Ascending aorta (tissue), 2 donors: ENCODE measurements around the gene DUSP7. TPM values are rescaled to one million over a fixed set of nuclear protein-coding genes. Genes with fewer than 3 reads are reported as not detected.

Source experiments
- DNase-seq, 2 donors: peaks; one replicate each; pipeline ENCODE4 v3.0.0-alpha.2; 2019; ENCODE audit warnings: low spot score in 2 of 2
- H3K27ac ChIP-seq, 2 donors: fragments of 200-600 bp; sonication (generic); one replicate each; pipeline ENCODE4 v1.5.1; 2016 to 2017; ENCODE audit warnings: mild to moderate bottlenecking in 1 of 2
- H3K27me3 ChIP-seq: fragments of 200-600 bp; sonication (generic); one replicate; pipeline ENCODE4 v1.5.1; 2017
- H3K36me3 ChIP-seq, 2 donors: fragments of 200-600 bp; sonication (generic); one replicate each; pipeline ENCODE4 v1.5.1; 2016
- H3K4me1 ChIP-seq, 2 donors: fragments of 200-600 bp; sonication (generic); one replicate each; pipeline ENCODE4 v1.5.1; 2016 to 2017; ENCODE audit warnings: mild to moderate bottlenecking in 1 of 2
- H3K4me3 ChIP-seq, 2 donors: fragments of 200-600 bp; sonication (generic); one replicate each; pipeline ENCODE4 v1.5.1; 2016 to 2017; ENCODE audit warnings: mild to moderate bottlenecking in 1 of 2
- H3K9me3 ChIP-seq, 2 donors: fragments of 200-600 bp; sonication (generic); one replicate each; pipeline ENCODE4 v1.5.1; 2016
- intact Hi-C: fragments of 100-400 bp; cut with DNase I; formaldehyde crosslinking; loops from one replicate; pipeline ENCODE4 v1.15.1; 2023
- total RNA-seq: library from RNA; depleted of rRNA; stranded (reverse); fragments of >200 nt; gene quantifications from one replicate; pipeline ENCODE4 v1.1.0, GENCODE V29; 2016
- TF ChIP-seq, protein P1 (sequence below), 3 experiments: fragments of 200-600 bp in 2 of 3; fragments of 450-650 bp in 1 of 3; sonication (generic) in 2 of 3; IDR thresholded peaks; one replicate each; pipeline ENCODE4 v1.5.1; 2016 to 2019; ENCODE audit warnings: antibody characterized with exemption in 3 of 3, mild to moderate bottlenecking in 1 of 3, moderate library complexity in 1 of 3

DUSP7 gene
- total RNA-seq, 1 donor from 2014 or later: 76.5 TPM

DNA sequence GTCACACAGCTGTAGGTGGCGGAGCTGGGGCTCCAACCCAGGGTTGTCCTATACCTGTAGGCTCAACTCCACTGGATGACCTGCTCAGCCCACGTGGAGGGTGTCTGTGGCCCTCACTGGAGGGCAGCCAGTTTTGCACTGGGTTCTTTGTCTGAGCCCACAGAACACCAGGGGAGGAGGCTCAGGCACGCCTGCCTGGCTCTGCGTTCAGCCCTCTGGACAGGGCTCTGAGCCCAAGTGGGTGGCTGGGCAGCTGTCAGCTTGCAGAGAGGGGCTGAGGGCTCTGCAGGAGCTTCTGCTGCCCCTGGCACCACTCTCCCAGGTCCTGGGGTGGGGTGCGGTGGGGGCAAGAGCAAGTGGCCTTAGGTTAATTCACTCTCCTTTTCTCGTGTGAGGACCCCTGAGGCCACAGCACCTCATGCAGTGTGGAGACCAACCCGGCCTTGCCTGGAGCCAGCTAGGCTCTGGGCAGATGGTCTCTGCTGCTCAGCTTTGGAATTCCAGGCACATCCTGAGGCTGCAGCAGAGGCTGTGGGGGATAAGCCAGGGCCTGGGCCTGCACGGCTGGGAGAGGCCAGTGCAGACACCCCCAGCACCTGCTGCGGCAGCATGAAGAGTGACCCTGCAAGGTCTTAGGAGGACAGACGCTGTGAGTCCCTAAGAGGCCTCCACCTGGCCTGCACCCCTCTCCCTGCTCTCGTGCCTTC, 23.5 kb downstream of the DUSP7 start:
- intact Hi-C loops: no loop called here
- no peak for DNase-seq
- TF ChIP-seq, protein P1, sequence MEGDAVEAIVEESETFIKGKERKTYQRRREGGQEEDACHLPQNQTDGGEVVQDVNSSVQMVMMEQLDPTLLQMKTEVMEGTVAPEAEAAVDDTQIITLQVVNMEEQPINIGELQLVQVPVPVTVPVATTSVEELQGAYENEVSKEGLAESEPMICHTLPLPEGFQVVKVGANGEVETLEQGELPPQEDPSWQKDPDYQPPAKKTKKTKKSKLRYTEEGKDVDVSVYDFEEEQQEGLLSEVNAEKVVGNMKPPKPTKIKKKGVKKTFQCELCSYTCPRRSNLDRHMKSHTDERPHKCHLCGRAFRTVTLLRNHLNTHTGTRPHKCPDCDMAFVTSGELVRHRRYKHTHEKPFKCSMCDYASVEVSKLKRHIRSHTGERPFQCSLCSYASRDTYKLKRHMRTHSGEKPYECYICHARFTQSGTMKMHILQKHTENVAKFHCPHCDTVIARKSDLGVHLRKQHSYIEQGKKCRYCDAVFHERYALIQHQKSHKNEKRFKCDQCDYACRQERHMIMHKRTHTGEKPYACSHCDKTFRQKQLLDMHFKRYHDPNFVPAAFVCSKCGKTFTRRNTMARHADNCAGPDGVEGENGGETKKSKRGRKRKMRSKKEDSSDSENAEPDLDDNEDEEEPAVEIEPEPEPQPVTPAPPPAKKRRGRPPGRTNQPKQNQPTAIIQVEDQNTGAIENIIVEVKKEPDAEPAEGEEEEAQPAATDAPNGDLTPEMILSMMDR (IDR thresholded peaks at IDR 0.05): no peak

DNA sequence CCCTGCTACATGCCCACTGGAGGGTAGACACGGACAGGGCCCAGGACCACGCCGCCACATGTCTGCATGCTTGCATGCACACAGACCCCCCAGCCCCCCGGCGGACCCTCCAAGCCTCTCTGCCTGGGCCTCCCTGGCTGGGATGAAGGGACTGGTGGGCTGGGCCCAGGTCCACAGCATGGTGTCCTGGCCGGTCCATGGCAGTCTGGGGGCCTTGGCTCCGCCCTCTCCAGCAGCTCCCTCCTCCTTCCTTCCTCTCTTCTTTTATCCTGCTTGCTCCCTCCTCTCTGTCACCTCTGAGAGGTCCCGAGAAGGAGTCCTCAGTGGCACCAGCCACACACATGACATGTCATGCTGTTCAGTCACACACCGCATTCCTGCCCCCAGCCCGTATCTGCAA, 24.5 kb downstream of the DUSP7 start:
- intact Hi-C loops: no loop called here
- no peak overlapping the region for H3K27ac ChIP-seq
- H3K36me3 ChIP-seq: no peaks in the 10 kb centered on the region
- no peaks in the 10 kb centered on the region for H3K27me3 ChIP-seq
- TF ChIP-seq, protein P1 (IDR thresholded peaks at IDR 0.05): no peak
- H3K4me1 ChIP-seq: no peaks in the 10 kb centered on the region
- no peak for DNase-seq
- H3K4me3 ChIP-seq: no peak overlapping the region
- no peaks in the 10 kb centered on the region for H3K9me3 ChIP-seq

More for the DNA sequence above, 23.5 kb downstream of the DUSP7 start:
- Histone ChIP-seq H3K36me3 (no peaks in the 10 kb centered on the region), H3K4me1 (no peaks in the 10 kb centered on the region), H3K27ac (no peak overlapping the region), H3K9me3 (no peaks in the 10 kb centered on the region), H3K27me3 (no peaks in the 10 kb centered on the region), H3K4me3 (no peak overlapping the region)

DNA sequence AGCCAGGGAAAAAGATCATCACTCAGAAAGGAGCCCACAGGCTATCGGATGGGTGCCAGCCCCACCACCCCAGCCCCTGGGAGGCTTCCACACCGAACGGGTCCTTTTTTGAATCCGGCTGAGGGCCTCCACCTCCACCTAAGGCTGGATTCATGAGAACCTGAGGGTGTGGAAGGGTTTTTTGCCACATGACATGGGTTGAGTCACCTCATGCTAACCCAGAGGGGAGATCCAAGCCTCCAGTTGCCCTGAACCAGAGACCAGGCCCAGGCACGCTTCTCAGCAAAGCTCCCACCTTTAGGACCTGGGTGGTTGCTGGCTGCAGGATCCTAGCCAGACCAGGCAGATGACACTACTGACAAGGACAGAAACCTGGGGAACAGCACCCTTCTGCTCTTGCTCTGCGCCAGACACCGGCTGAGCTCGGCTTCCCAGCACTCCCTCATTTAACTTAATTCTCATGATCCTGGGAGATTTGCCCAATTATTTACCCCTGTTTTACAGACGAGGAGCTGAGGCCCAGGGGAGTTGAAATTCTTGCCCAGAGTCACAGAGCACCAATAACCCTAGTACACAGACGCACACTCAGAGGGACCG, 25.6 kb downstream of the DUSP7 start:
- DNase-seq: no peak
- Histone ChIP-seq H3K4me1 (peaks cover 0 to 2% of the 10 kb centered on the region in 2 donors), H3K36me3 (no peaks in the 10 kb centered on the region), H3K4me3 (no peak overlapping the region), H3K27ac (no peak overlapping the region), H3K27me3 (no peaks in the 10 kb centered on the region), H3K9me3 (no peaks in the 10 kb centered on the region)
- intact Hi-C loops: no loop called here
- TF ChIP-seq, protein P1 (IDR thresholded peaks at IDR 0.05): no peak

DNA sequence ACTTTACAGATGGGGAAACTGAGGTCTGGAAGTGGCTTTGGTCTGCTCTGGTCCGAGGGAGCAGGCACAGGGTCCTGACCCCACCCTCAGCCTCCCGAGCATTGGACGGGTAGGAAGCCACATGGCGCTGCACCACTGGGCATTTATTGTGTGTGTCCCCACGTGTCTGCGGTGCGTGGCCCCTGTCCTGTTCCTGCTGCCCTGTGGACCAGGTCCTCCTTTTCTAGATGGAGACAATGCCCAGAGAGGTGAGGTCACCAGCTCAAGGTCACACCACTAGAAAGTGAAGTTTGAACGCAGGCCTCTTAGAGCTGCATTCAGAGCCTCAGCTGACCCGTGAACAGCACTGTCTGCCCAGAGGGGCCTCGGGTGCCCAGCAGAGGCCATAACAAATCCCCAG, 26.8 kb downstream of the DUSP7 start:
- TF ChIP-seq, protein P1 (IDR thresholded peaks at IDR 0.05): no peak

DNA sequence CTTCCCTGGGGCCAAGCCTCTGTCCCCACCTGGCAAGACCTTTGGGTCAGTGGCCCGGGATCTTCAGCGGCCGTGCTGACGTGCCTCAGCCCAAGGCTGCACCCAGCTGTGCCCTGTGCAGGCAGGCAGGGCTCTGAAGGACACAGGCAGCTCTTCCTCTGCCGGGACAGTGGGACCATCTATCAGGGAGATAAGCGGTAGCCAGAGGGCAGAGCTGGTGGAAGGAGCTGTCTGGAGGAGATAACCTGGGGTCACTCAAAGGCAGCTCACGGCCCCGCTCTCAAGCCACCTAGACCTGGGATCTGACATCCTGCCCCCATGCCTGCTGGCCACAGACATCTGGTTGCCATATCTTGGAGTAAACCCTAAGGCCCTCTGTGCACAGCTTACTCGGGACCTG, 27.3 kb downstream of the DUSP7 start:
- Histone ChIP-seq H3K27ac (peak overlapping the region in 1 of 2 donors; percentile 11), H3K9me3 (no peaks in the 10 kb centered on the region), H3K4me3 (no peak overlapping the region), H3K4me1 (peaks cover 0 to 14% of the 10 kb centered on the region in 2 donors), H3K36me3 (no peaks in the 10 kb centered on the region), H3K27me3 (no peaks in the 10 kb centered on the region)
- DNase-seq: no peak
- intact Hi-C loops: no loop called here
- TF ChIP-seq, protein P1 (IDR thresholded peaks at IDR 0.05): no peak

More for the DNA sequence above, 26.8 kb downstream of the DUSP7 start:
- H3K36me3 ChIP-seq: no peaks in the 10 kb centered on the region
- intact Hi-C loops: no loop called here
- H3K4me1 ChIP-seq: peaks cover 0 to 9% of the 10 kb centered on the region in 2 donors
- no peak for DNase-seq
- no peak overlapping the region for H3K4me3 ChIP-seq
- H3K9me3 ChIP-seq: no peaks in the 10 kb centered on the region
- no peak overlapping the region for H3K27ac ChIP-seq
- H3K27me3 ChIP-seq: no peaks in the 10 kb centered on the region
